H54 (cell line): ENCODE data around the gene KDELR1.
A peak's percentile ranks its signal among the peaks of the same experiment; 100 is the strongest.

Source experiments
- DNase-seq: peaks from one replicate; pipeline ENCODE4 v3.0.0; 2011; ENCODE audit warnings: low spot score, mixed read lengths; ENCODE audit not compliant: insufficient read length
- FAIRE-seq: peaks from 3 replicates; lab custom pipeline; 2011; peaks lifted over from hg19 to GRCh38; lab: Jason Lieb, UNC
- POLR2A ChIP-seq: IDR thresholded peaks from 2 replicates; pipeline ENCODE4 v1.6.1; 2011; ENCODE audit warnings: low read depth, mild to moderate bottlenecking, low read length

The KDELR1 gene

GRCh38 chr19:48371367-48371766 lies 20.0 kb downstream of the KDELR1 start:
- FAIRE-seq, result no peak
- no peak for TF ChIP-seq POLR2A
- DNase-seq, result no peak

- DNase-seq (no peak), FAIRE-seq (no peak)
Measured at GRCh38 chr19:48370955-48371354, 20.4 kb downstream of the KDELR1 start.

GRCh38 chr19:48368936-48369335 lies 22.4 kb downstream of the KDELR1 start:
- no peak for DNase-seq
- no peak for TF ChIP-seq POLR2A
- FAIRE-seq, result no peak

More at GRCh38 chr19:48370955-48371354, 20.4 kb downstream of the KDELR1 start:
- TF ChIP-seq POLR2A, result no peak

GRCh38 chr19:48367855-48368254 lies 23.5 kb downstream of the KDELR1 start:
- DNase-seq, result no peak
- FAIRE-seq, result no peak

GRCh38 chr19:48365602-48366001 lies 25.7 kb downstream of the KDELR1 start:
- FAIRE-seq (no peak), DNase-seq (no peak)
- no peak for TF ChIP-seq POLR2A

More at GRCh38 chr19:48367855-48368254, 23.5 kb downstream of the KDELR1 start:
- no peak for TF ChIP-seq POLR2A

- DNase-seq (no peak), FAIRE-seq (no peak)
Measured at GRCh38 chr19:48364598-48365348, 26.6 kb downstream of the KDELR1 start.

GRCh38 chr19:48363810-48364597 lies 27.3 kb downstream of the KDELR1 start, which contains the start of the genes SYNGR4 and TMEM143:
TSS of gene SYNGR4 (plus strand) at chr19:48364367. CDS start at chr19:48365843, 1,476 bp downstream.
TSS of gene TMEM143 (minus strand) at chr19:48363940. CDS start at chr19:48363920, 20 bp downstream.
- no peak for TF ChIP-seq POLR2A
- DNase-seq, result peak; percentile 85
- FAIRE-seq, result peak; percentile 65

More at GRCh38 chr19:48364598-48365348, 26.6 kb downstream of the KDELR1 start:
- no peak for TF ChIP-seq POLR2A

GRCh38 chr19:48363500-48363809 lies 27.9 kb downstream of the KDELR1 start:
- DNase-seq, result no peak
- no peak for FAIRE-seq
- no peak for TF ChIP-seq POLR2A

- peak; percentile 15 for FAIRE-seq
Measured at GRCh38 chr19:48362716-48363499, 28.4 kb downstream of the KDELR1 start.

GRCh38 chr19:48361912-48362311 lies 29.4 kb downstream of the KDELR1 start:
- DNase-seq, result no peak
- no peak for FAIRE-seq
- TF ChIP-seq POLR2A, result no peak

More at GRCh38 chr19:48362716-48363499, 28.4 kb downstream of the KDELR1 start:
- DNase-seq, result peak; percentile 75
- no peak for TF ChIP-seq POLR2A

GRCh38 chr19:48359123-48359522 lies 32.2 kb downstream of the KDELR1 start:
- FAIRE-seq (no peak), DNase-seq (no peak)
- no peak for TF ChIP-seq POLR2A

GRCh38 chr19:48355365-48355954 lies 35.9 kb downstream of the KDELR1 start:
- FAIRE-seq (no peak), DNase-seq (no peak)
- no peak for TF ChIP-seq POLR2A

- DNase-seq (no peak), FAIRE-seq (no peak)
- no peak for TF ChIP-seq POLR2A
Measured at GRCh38 chr19:48354332-48354992, 36.9 kb downstream of the KDELR1 start.

GRCh38 chr19:48353677-48354076 lies 37.7 kb downstream of the KDELR1 start:
- DNase-seq (no peak), FAIRE-seq (no peak)
- TF ChIP-seq POLR2A, result no peak
